ENCODE measurements around the gene NXPH1.

DNA sequence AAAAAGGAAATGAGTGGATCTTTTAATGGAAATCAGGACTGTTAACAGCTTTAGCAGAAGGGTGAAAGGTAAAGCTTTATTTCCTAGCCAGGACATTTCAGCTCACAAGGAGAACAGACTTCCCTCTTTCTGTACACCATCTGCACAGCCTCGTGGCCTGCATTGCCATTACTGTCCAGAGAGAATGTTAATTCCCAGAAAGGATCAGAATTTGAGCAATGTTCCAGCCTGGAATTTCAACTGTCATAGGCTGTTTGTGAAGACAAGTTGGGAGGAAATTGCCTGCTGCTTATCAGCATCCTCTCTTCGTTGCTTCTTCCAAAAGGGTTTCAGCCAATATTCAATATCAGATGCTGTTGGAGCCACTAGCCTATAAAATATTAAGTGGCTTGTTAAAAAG lies 22.0 kb downstream of the NXPH1 start:
- no peak for TF ChIP-seq CTCF (optimal IDR thresholded peaks at IDR 0.05 in 1 of 3, IDR thresholded peaks at IDR 0.05 in 1 of 3, conservative IDR thresholded peaks at IDR 0.05 in 1 of 3; ENCODE audit: extremely low read depth in 1 of 3, insufficient read depth in 2 of 3, low read length in 3 of 3)
- no peak for TF ChIP-seq EZH2 (IDR thresholded peaks at IDR 0.05; ENCODE audit: low read length)

Data from keratinocyte (primary cell).